ENCODE results near the gene NMT1. TPM values are rescaled to one million over a fixed set of nuclear protein-coding genes. Genes with fewer than 3 reads are reported as not detected.

Gene NMT1
- total and polyA plus RNA-seq, 4 donors, result 27.0 to 83.7 (median 42.6) TPM

DNA sequence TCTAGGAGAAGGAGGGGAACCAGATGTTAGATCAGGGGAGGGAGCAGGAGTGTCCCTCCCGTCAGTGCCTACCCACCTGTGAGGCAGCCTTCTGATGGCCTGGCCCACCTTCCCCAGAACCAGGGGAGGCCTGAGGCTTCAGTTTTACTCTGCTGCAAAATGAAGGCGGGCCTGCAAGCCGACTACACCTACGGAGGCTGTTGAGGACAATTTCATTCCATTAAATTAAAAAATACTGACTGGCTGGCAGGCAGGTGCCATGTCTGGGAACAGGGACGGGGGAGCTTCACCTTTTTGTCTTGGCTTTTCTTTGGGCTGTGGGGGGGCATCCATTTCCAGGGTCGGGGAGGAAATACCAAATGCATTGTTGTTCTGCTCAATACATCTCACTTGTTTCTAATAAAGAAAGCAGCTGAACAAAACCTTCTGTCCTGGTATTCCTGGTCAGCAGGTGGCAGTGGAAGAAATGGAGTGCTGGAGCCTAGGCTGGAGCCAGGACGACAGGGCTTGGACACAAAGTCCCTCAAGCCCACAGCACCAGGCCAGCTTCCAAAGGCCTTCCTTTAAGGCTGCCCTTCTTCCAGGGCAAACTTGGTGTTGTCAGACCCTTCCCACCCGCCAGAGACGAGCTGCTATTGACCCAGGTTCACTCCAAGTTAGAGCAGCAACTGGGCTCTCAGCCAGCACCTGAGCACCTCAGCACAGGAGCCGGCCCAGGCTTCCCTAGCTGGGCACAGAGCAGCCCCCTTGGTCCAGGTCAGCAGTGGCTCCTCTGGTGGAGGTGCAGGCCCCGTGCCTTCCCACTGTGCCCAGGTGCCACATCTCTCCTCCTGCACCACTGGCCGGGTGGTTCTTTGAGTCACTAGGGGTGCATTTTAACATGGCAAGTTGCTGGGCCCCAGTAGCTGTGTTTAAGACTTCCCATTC lies 47.7 kb downstream of the NMT1 start:
- 75% methylated on average over 12 of the region's 12 CpGs for WGBS
- H3K36me3 ChIP-seq (ENCODE audit: control insufficient read depth in 4 of 4, insufficient read depth in 3 of 4, low read depth in 1 of 4, low read length in 3 of 4), result peaks cover 9 to 44% (median 28%) of the 10 kb centered on the region in 4 donors
- no peak overlapping the region for H3K27ac ChIP-seq (ENCODE audit: low read depth in 1 of 2, low read length in 2 of 2)
- no peak overlapping the region for H3K9ac ChIP-seq (ENCODE audit: low read depth in 1 of 2, low read length in 2 of 2)
- H3K9me3 ChIP-seq (ENCODE audit: control insufficient read depth in 4 of 4, low read length in 3 of 4), result no peaks in the 10 kb centered on the region
- no peak overlapping the region for H3K4me3 ChIP-seq (ENCODE audit: low read depth in 1 of 3, low read length in 3 of 3)
- H3K4me1 ChIP-seq (ENCODE audit: control insufficient read depth in 4 of 4, insufficient read depth in 4 of 4, low read length in 3 of 4), result peaks cover 0 to 3% (median 0%) of the 10 kb centered on the region in 4 donors
- no peak for DNase-seq (ENCODE audit: low spot score)
- H3K27me3 ChIP-seq (ENCODE audit: control insufficient read depth in 4 of 4, insufficient read depth in 4 of 4, low read length in 3 of 4), result no peaks in the 10 kb centered on the region
- TF ChIP-seq MAX (IDR thresholded peaks at IDR 0.05) (no peak), JUND (IDR thresholded peaks at IDR 0.05) (no peak), FOXA2 (IDR thresholded peaks at IDR 0.05) (no peak), RAD21 (IDR thresholded peaks at IDR 0.05) (no peak), HNF4A (conservative IDR thresholded peaks at IDR 0.05) (no peak), HNF4G (IDR thresholded peaks at IDR 0.05) (no peak), SP1 (IDR thresholded peaks at IDR 0.05) (no peak), YY1 (IDR thresholded peaks at IDR 0.05) (no peak), REST (IDR thresholded peaks at IDR 0.05) (no peak), RXRA (IDR thresholded peaks at IDR 0.05) (no peak), NR2F2 (IDR thresholded peaks at IDR 0.05) (no peak)
- TF ChIP-seq, protein P1, sequence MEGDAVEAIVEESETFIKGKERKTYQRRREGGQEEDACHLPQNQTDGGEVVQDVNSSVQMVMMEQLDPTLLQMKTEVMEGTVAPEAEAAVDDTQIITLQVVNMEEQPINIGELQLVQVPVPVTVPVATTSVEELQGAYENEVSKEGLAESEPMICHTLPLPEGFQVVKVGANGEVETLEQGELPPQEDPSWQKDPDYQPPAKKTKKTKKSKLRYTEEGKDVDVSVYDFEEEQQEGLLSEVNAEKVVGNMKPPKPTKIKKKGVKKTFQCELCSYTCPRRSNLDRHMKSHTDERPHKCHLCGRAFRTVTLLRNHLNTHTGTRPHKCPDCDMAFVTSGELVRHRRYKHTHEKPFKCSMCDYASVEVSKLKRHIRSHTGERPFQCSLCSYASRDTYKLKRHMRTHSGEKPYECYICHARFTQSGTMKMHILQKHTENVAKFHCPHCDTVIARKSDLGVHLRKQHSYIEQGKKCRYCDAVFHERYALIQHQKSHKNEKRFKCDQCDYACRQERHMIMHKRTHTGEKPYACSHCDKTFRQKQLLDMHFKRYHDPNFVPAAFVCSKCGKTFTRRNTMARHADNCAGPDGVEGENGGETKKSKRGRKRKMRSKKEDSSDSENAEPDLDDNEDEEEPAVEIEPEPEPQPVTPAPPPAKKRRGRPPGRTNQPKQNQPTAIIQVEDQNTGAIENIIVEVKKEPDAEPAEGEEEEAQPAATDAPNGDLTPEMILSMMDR (IDR thresholded peaks at IDR 0.05; ENCODE audit: low read depth, low read length, missing input control), result no peak

DNA sequence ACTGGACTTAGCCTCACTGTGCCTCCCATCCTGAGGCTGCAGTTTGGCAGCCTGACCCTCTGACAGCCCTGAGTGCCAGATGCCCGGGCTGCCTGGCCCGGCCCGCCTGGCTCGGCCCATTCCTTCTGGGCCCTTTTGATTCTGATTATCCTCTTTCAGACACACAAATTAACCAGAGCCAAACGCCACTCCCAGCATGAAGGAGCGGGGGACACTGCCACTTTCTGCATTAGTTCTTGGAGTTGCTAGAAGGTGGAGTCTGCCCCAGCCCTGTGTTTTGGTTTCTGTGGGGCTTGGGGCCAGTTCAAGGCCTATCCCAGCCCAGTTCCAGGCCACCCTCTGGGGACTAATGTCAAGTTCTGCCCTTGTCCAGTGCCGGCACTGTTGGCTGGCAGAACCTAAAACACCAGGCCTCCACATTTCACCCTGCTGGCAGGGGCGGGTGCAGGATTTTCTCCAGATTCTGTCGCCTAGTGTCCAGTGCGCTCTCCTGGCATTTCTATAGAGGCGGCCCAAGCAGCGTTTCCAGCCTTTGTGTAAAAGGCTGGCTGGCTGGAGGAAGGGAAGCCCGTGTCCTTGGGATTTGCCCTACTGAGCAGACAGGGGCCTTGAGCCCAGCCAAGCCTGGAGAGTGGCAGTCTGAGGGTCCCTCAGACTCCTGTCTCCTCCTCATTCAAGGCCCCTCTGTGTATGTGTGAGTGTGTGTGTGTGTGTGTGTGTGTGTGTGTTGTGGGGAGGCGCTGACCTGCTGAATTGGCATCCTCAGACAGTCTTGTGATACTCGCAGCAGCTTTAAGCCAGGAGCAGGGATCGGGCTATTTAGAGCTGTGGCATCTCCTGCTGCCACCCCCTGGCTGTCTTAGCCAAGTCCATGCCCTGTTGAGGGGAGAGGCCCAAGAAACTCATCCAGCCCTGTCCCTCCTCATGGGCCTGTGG lies 49.8 kb downstream of the NMT1 start:
- no peak overlapping the region for H3K27ac ChIP-seq (ENCODE audit: low read depth in 1 of 2, low read length in 2 of 2)
- DNase-seq (ENCODE audit: low spot score), result no peak
- H3K4me3 ChIP-seq (ENCODE audit: low read depth in 1 of 3, low read length in 3 of 3), result no peak overlapping the region
- no peak overlapping the region for H3K9ac ChIP-seq (ENCODE audit: low read depth in 1 of 2, low read length in 2 of 2)
- H3K9me3 ChIP-seq (ENCODE audit: control insufficient read depth in 4 of 4, low read length in 3 of 4), result no peaks in the 10 kb centered on the region
- 88% methylated on average over 16 of the region's 16 CpGs for WGBS
- H3K4me1 ChIP-seq (ENCODE audit: control insufficient read depth in 4 of 4, insufficient read depth in 4 of 4, low read length in 3 of 4), result peaks cover 0 to 3% (median 0%) of the 10 kb centered on the region in 4 donors
- peaks cover 3 to 25% (median 11%) of the 10 kb centered on the region in 4 donors for H3K36me3 ChIP-seq (ENCODE audit: control insufficient read depth in 4 of 4, insufficient read depth in 3 of 4, low read depth in 1 of 4, low read length in 3 of 4)
- no peaks in the 10 kb centered on the region for H3K27me3 ChIP-seq (ENCODE audit: control insufficient read depth in 4 of 4, insufficient read depth in 4 of 4, low read length in 3 of 4)
- TF ChIP-seq RXRA (IDR thresholded peaks at IDR 0.05) (no peak), HNF4G (IDR thresholded peaks at IDR 0.05) (no peak), TAF1 (conservative IDR thresholded peaks at IDR 0.05) (no peak), REST (IDR thresholded peaks at IDR 0.05) (no peak), FOXA1 (IDR thresholded peaks at IDR 0.05) (no peak), YY1 (IDR thresholded peaks at IDR 0.05) (no peak), ATF3 (IDR thresholded peaks at IDR 0.05) (no peak)
- TF ChIP-seq, protein P2, sequence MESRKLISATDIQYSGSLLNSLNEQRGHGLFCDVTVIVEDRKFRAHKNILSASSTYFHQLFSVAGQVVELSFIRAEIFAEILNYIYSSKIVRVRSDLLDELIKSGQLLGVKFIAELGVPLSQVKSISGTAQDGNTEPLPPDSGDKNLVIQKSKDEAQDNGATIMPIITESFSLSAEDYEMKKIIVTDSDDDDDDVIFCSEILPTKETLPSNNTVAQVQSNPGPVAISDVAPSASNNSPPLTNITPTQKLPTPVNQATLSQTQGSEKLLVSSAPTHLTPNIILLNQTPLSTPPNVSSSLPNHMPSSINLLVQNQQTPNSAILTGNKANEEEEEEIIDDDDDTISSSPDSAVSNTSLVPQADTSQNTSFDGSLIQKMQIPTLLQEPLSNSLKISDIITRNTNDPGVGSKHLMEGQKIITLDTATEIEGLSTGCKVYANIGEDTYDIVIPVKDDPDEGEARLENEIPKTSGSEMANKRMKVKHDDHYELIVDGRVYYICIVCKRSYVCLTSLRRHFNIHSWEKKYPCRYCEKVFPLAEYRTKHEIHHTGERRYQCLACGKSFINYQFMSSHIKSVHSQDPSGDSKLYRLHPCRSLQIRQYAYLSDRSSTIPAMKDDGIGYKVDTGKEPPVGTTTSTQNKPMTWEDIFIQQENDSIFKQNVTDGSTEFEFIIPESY (IDR thresholded peaks at IDR 0.05), result no peak
